HepG2 (cell line): ENCODE data around the gene KITLG. TPM values are rescaled to one million over a fixed set of nuclear protein-coding genes. Genes with fewer than 3 reads are reported as not detected.

Experiments used
- ATAC-seq: fragments of 200-7000 bp; cut with Tn5 transposase; 3 replicates; pipeline ENCODE4 v1.9.1; 2020; ENCODE audit warnings: mild to moderate bottlenecking, moderate library complexity
- BruUV-seq: library from RNA; stranded (reverse); fragments of 400-500 nt; replicated peaks from 2 replicates; lab custom pipeline; 2021; lab: Mats Ljungman, UMichigan
- CTCF ChIA-PET: fragments of 300-600 bp; formaldehyde crosslinking; extraction: SDS; loops from one replicate; lab custom pipeline; 2021; ENCODE audit warnings: low total read pairs, inconsistent platforms, low intra/inter-chr PET ratio; lab: Yijun Ruan, JAX
- POLR2A ChIA-PET: fragments of 350-600 bp; sonication (Branson Sonifier 250); formaldehyde crosslinking; loops from one replicate; lab custom pipeline; 2020; ENCODE audit warnings: antibody characterized with exemption, inconsistent platforms; lab: Yijun Ruan, JAX
- DNase-seq: peaks from one replicate; pipeline ENCODE4 v3.0.0-alpha.2; 2015; ENCODE audit warnings: low spot score
- FAIRE-seq: peaks from 3 replicates; lab custom pipeline; 2011; peaks lifted over from hg19 to GRCh38; lab: Jason Lieb, UNC
- H2AFZ ChIP-seq: one replicate; pipeline ENCODE4 v1.6.1; 2011; ENCODE audit warnings: low read length, inconsistent platforms
- H3K27ac ChIP-seq: fragments of 300-600 bp; 3 replicates; pipeline ENCODE4 v1.8.0; 2011; ENCODE audit warnings: mixed run types, mild to moderate bottlenecking, mixed read lengths, low read length, inconsistent platforms; ENCODE audit not compliant: insufficient read depth; ENCODE audit errors: extremely low read length
- H3K27me3 ChIP-seq, 2 experiments: fragments of 200-600 bp in 1 of 2; 2 replicates in 1 of 2; 3 replicates in 1 of 2; pipeline versions ENCODE4 v1.6.0 to v1.8.0; 2011; ENCODE audit warnings: low read length in 2 of 2, mild to moderate bottlenecking in 2 of 2, moderate library complexity in 2 of 2, inconsistent platforms in 1 of 2; ENCODE audit not compliant: insufficient read depth in 2 of 2, control insufficient read depth in 1 of 2
- H3K36me3 ChIP-seq, 2 experiments: fragments of 200-600 bp in 1 of 2; replicated peaks in 1 of 2; 2 replicates in 1 of 2; 3 replicates in 1 of 2; pipeline versions ENCODE4 v1.5.1 to v1.8.0; 2011; ENCODE audit warnings: low read length in 2 of 2, inconsistent platforms in 1 of 2; ENCODE audit not compliant: insufficient read depth in 2 of 2, control insufficient read depth in 1 of 2
- H3K4me1 ChIP-seq: 2 replicates; pipeline ENCODE4 v1.5.1; 2012; ENCODE audit warnings: low read length, inconsistent platforms; ENCODE audit not compliant: insufficient read depth
- H3K4me2 ChIP-seq: 2 replicates; pipeline ENCODE4 v1.6.0; 2011; ENCODE audit warnings: low read depth, low read length, inconsistent platforms
- H3K4me3 ChIP-seq, 3 experiments: fragments of 200-600 bp in 1 of 3; sonication (generic), shearing (Covaris generic) in 1 of 3; replicated peaks in 1 of 3; 2 replicates each; pipeline ENCODE4 v1.5.1; 2011 to 2016; ENCODE audit warnings: low read length in 3 of 3, inconsistent platforms in 2 of 3, low read depth in 2 of 3, mild to moderate bottlenecking in 2 of 3, control low read depth in 1 of 3, mixed read lengths in 1 of 3; ENCODE audit not compliant: insufficient read depth in 1 of 3
- H3K79me2 ChIP-seq: one replicate; pipeline ENCODE4 v1.6.1; 2011; ENCODE audit warnings: low read length, inconsistent platforms; ENCODE audit not compliant: insufficient read depth
- H3K9ac ChIP-seq: 2 replicates; pipeline ENCODE4 v1.6.0; 2011; ENCODE audit warnings: mild to moderate bottlenecking, low read depth, low read length, inconsistent platforms; ENCODE audit not compliant: insufficient read depth
- H3K9me3 ChIP-seq: 2 replicates; pipeline ENCODE4 v1.5.1; 2012; ENCODE audit warnings: mild to moderate bottlenecking, low read length
- H4K20me1 ChIP-seq: 2 replicates; pipeline ENCODE4 v1.6.0; 2011; ENCODE audit warnings: inconsistent platforms, mild to moderate bottlenecking, low read length, moderate library complexity; ENCODE audit not compliant: insufficient read depth
- ETV6 ChIP-seq: sonication (generic); formaldehyde crosslinking; conservative IDR thresholded peaks from 2 replicates; pipeline ENCODE4 v1.4.0; 2020; ENCODE audit warnings: missing genetic modification reagents
- GABPB1 ChIP-seq: IDR thresholded peaks from 2 replicates; pipeline ENCODE4 v1.6.1; 2016; ENCODE audit warnings: mild to moderate bottlenecking, missing genetic modification reagents, moderate library complexity, missing compliant biosample characterization
- JUN ChIP-seq: sonication (generic); formaldehyde crosslinking; IDR thresholded peaks from 2 replicates; pipeline ENCODE4 v1.4.0; 2020; ENCODE audit warnings: mild to moderate bottlenecking, missing genetic modification reagents
- REPIN1 ChIP-seq: sonication (generic); formaldehyde crosslinking; IDR thresholded peaks from 2 replicates; pipeline ENCODE4 v1.8.0; 2022; ENCODE audit warnings: missing genetic modification reagents, low read depth, mild to moderate bottlenecking, borderline replicate concordance
- RFX5 ChIP-seq: IDR thresholded peaks from 2 replicates; pipeline ENCODE4 v1.6.1; 2011; ENCODE audit warnings: low read depth, low read length, improper control_type of control experiment
- RORA ChIP-seq: sonication (generic); formaldehyde crosslinking; IDR thresholded peaks from 2 replicates; pipeline ENCODE4 v1.5.0; 2020; ENCODE audit warnings: mild to moderate bottlenecking, missing genetic modification reagents, moderate library complexity
- RXRB ChIP-seq: IDR thresholded peaks from 2 replicates; pipeline ENCODE4 v1.6.1; 2016; ENCODE audit warnings: borderline replicate concordance, missing genetic modification reagents, missing compliant biosample characterization
- ZNF441 ChIP-seq: sonication (generic); formaldehyde crosslinking; IDR thresholded peaks from 2 replicates; pipeline ENCODE4 v1.7.0; 2021; ENCODE audit warnings: missing genetic modification reagents, borderline replicate concordance
- ZNF790 ChIP-seq: sonication (generic); formaldehyde crosslinking; IDR thresholded peaks from 2 replicates; pipeline ENCODE4 v1.8.0; 2022; ENCODE audit warnings: missing genetic modification reagents, mild to moderate bottlenecking, borderline replicate concordance
- WGBS: methylation state at CpG from one replicate; pipeline ENCODE4 v1.1.6; 2017; ENCODE audit warnings: low lambda C conversion rate; 5-methylcytosine and 5-hydroxymethylcytosine counted together
- in situ Hi-C: cut with HindIII; loops from 2 replicates; pipeline ENCODE4 v1.10.0; 2017; ENCODE audit warnings: low pct_unique_long_range_greater_than_20kb; ENCODE audit not compliant: extremely low pct_ligation_motif_present
- intact Hi-C: fragments of 100-400 bp; cut with micrococcal nuclease; formaldehyde crosslinking; loops from one replicate; pipeline ENCODE4 v1.10.0; 2022; ENCODE audit not compliant: unreplicated experiment
- polyA plus RNA-seq, 8 experiments: library from polyadenylated mRNA; depleted of rRNA in 3 of 8; stranded (reverse) in 7 of 8; unstranded in 1 of 8; fragments of >200 nt; fragmentation: Illumina TruSeq in 4 of 8; extraction: Trizol in 4 of 8; gene quantifications; 2 replicates each; pipeline versions ENCODE4 v1.2.1 to v1.2.3, GENCODE V29; 2011 to 2016; ENCODE audit warnings: low read depth in 4 of 8, missing spikeins in 1 of 8, mixed read lengths in 1 of 8; ENCODE audit not compliant: insufficient read depth in 1 of 8
- total RNA-seq, 5 experiments: library from RNA; depleted of rRNA; stranded (reverse); fragments of >200 nt; fragmentation: Illumina TruSeq; extraction: Trizol; gene quantifications; 2 replicates each; pipeline ENCODE4 v1.2.3, GENCODE V29; 2016; ENCODE audit warnings: low read depth in 1 of 5
- TF ChIP-seq, protein P1 (sequence below): sonication (generic); formaldehyde crosslinking; IDR thresholded peaks from 2 replicates; pipeline ENCODE4 v1.5.1; 2020; ENCODE audit warnings: missing genetic modification reagents, mild to moderate bottlenecking, borderline replicate concordance
- TF ChIP-seq, protein P2 (sequence below): sonication (generic); formaldehyde crosslinking; IDR thresholded peaks from 2 replicates; pipeline ENCODE4 v1.4.0; 2020; ENCODE audit warnings: mild to moderate bottlenecking, missing genetic modification reagents

The KITLG gene
- total and polyA plus RNA-seq, 2 of the 13 experiments (the other 11 are each of a cell fraction or from before 2014, with no cell fraction given), result 0.66 to 4.3 TPM

DNA sequence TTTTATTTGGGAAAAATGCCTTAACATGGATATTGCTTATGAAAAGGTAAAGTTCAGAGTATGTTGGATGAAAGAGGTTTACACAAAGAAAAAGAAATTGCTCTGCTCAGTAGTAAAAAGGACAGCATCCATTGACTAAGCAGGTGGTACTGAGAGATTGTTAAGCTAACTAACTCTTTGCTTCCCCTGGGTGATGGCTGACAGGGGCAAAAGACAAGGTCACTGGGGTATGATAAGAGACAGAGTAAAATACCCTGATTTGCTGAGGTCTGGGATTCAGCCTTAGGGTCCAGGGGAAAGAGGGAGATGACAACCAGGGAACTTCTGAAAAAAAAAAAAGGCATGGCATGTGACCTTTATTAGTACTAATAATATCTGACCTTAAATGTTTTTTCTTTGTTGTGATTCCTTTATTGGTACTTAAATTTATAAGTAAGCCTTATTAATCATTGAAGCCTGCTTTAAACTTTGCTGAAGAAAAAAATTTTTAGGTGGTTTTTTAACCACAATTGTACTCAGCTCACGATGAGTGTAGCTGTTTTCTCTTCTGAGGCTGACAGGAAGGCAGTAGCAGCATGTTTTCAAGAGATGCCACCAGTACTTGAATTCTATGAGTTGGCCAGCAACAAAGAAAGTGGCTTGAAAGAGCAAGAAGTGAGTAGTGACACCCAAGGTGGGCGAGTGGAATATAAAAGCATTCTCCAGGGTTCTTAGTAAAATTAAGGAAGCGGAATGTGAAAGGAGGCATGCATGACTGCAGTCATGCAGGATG is 43.7 kb upstream of the KITLG start:
- H2AFZ ChIP-seq, result no peak overlapping the region
- no peak overlapping the region for H3K4me2 ChIP-seq
- BruUV-seq, result no TSS peak
- no peak overlapping the region for H3K4me3 ChIP-seq
- no peaks in the 10 kb centered on the region for H3K27me3 ChIP-seq
- TF ChIP-seq REPIN1, result no peak
- TF ChIP-seq ZNF790 (CRISPR knock-in tag), result no peak
- TF ChIP-seq, protein P1, sequence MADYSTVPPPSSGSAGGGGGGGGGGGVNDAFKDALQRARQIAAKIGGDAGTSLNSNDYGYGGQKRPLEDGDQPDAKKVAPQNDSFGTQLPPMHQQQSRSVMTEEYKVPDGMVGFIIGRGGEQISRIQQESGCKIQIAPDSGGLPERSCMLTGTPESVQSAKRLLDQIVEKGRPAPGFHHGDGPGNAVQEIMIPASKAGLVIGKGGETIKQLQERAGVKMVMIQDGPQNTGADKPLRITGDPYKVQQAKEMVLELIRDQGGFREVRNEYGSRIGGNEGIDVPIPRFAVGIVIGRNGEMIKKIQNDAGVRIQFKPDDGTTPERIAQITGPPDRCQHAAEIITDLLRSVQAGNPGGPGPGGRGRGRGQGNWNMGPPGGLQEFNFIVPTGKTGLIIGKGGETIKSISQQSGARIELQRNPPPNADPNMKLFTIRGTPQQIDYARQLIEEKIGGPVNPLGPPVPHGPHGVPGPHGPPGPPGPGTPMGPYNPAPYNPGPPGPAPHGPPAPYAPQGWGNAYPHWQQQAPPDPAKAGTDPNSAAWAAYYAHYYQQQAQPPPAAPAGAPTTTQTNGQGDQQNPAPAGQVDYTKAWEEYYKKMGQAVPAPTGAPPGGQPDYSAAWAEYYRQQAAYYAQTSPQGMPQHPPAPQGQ, result no peak
- TF ChIP-seq ETV6 (CRISPR knock-in tag), result no peak
- WGBS, result 21% methylated on average over 3 of the region's 3 CpGs
- FAIRE-seq, result no peak
- H3K79me2 ChIP-seq, result no peaks in the 10 kb centered on the region
- H3K36me3 ChIP-seq, result no peaks in the 10 kb centered on the region
- ChIA-PET CTCF (no interaction called here), POLR2A (no interaction called here)
- no peak for ATAC-seq
- no peaks in the 10 kb centered on the region for H3K4me1 ChIP-seq
- no peak for DNase-seq
- H3K27ac ChIP-seq, result no peak overlapping the region
- no peak overlapping the region for H3K9ac ChIP-seq
- no peaks in the 10 kb centered on the region for H3K9me3 ChIP-seq
- no peaks in the 10 kb centered on the region for H4K20me1 ChIP-seq
- intact Hi-C loops, result no loop called here
- in situ Hi-C loops, result no loop called here

DNA sequence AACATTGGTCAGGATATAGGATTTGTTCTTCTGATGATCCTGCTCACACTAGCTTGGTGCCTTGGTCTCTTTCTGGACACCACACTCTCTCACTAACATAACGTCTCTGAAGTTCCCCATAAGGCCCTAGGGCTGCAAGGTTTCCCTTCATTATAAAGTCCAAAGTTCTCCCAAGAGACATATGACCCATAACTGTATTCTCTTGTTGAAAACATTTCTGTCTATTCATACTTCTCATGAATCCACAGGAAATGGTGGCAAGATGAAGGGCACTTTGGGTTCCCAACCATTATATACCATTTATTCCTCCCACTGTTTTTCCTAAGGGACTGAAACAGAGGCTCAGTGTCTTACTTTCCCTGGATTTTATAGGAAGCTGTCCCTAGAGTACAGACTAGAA is 37.1 kb upstream of the KITLG start:
- Histone ChIP-seq H4K20me1 (no peaks in the 10 kb centered on the region), H3K27me3 (no peaks in the 10 kb centered on the region), H3K9me3 (no peaks in the 10 kb centered on the region), H3K4me2 (no peak overlapping the region), H3K9ac (no peak overlapping the region), H2AFZ (no peak overlapping the region), H3K4me1 (no peaks in the 10 kb centered on the region), H3K27ac (no peak overlapping the region), H3K36me3 (no peaks in the 10 kb centered on the region), H3K79me2 (no peaks in the 10 kb centered on the region), H3K4me3 (no peak overlapping the region)
- POLR2A ChIA-PET, result no interaction called here
- CTCF ChIA-PET, result no interaction called here
- intact Hi-C loops (no loop called here), in situ Hi-C loops (no loop called here)
- ATAC-seq, result no peak
- no TSS peak for BruUV-seq
- FAIRE-seq, result no peak
- WGBS, result 0% methylated on average over 1 of the region's 1 CpG
- no peak for DNase-seq
- TF ChIP-seq GABPB1 (CRISPR knock-in tag), result no peak
- no peak for TF ChIP-seq RORA
- no peak for TF ChIP-seq RXRB
- TF ChIP-seq JUN (CRISPR knock-in tag), result no peak
- TF ChIP-seq, protein P2, sequence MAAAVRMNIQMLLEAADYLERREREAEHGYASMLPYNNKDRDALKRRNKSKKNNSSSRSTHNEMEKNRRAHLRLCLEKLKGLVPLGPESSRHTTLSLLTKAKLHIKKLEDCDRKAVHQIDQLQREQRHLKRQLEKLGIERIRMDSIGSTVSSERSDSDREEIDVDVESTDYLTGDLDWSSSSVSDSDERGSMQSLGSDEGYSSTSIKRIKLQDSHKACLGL (CRISPR knock-in tag), result no peak
- no peak for TF ChIP-seq RFX5
- TF ChIP-seq ZNF441 (CRISPR knock-in tag), result no peak
